GM21390 (cell line): ENCODE data around the gene ROR2.
"Not testable (repeated sequence)": the region's sequence is repeated elsewhere in the genome, so short reads cannot be mapped to it uniquely, and the experiment has no call there.

Experiments used
- ATAC-seq: cut with Tn5 transposase; IDR thresholded peaks from one replicate; pipeline ENCODE4 v1.9.1; 2021; ENCODE audit not compliant: unreplicated experiment

The ROR2 gene

GRCh38 chr9:91802391-91802790 is 147.6 kb downstream of the ROR2 start:
- no peak for ATAC-seq

- ATAC-seq: no peak
These were observed 149.5 kb downstream of the ROR2 start for GRCh38 chr9:91800473-91801030.

- no peak for ATAC-seq
These were observed 150.8 kb downstream of the ROR2 start for GRCh38 chr9:91799113-91799744.

GRCh38 chr9:91798273-91799112 is 151.5 kb downstream of the ROR2 start:
- not testable (repeated sequence) for ATAC-seq

- not testable (repeated sequence) for ATAC-seq
These were observed 152.5 kb downstream of the ROR2 start for GRCh38 chr9:91797517-91797916.

- not testable (repeated sequence) for ATAC-seq
These were observed 153.5 kb downstream of the ROR2 start for GRCh38 chr9:91796516-91796915.

- no peak for ATAC-seq
These were observed 154.3 kb downstream of the ROR2 start for GRCh38 chr9:91795598-91796241.

GRCh38 chr9:91793371-91793770 is 156.7 kb downstream of the ROR2 start:
- ATAC-seq: not testable (repeated sequence)

- no peak for ATAC-seq
These were observed 159.1 kb downstream of the ROR2 start for GRCh38 chr9:91790917-91791316.

- no peak for ATAC-seq
These were observed 160.1 kb downstream of the ROR2 start for GRCh38 chr9:91789941-91790340.

- ATAC-seq: no peak
These were observed 162.1 kb downstream of the ROR2 start for GRCh38 chr9:91787931-91788330.

- ATAC-seq: no peak
These were observed 163.7 kb downstream of the ROR2 start for GRCh38 chr9:91786132-91786896.

- ATAC-seq: no peak
These were observed 164.6 kb downstream of the ROR2 start for GRCh38 chr9:91785447-91785842.

GRCh38 chr9:91784673-91785446 is 165.2 kb downstream of the ROR2 start:
- no peak for ATAC-seq

GRCh38 chr9:91783876-91784672 is 166.0 kb downstream of the ROR2 start:
- no peak for ATAC-seq

- no peak for ATAC-seq
These were observed 166.6 kb downstream of the ROR2 start for GRCh38 chr9:91783411-91783810.

- no peak for ATAC-seq
These were observed 167.3 kb downstream of the ROR2 start for GRCh38 chr9:91782708-91783214.

GRCh38 chr9:91781906-91782305 is 168.1 kb downstream of the ROR2 start:
- ATAC-seq: no peak

- no peak for ATAC-seq
These were observed 168.9 kb downstream of the ROR2 start for GRCh38 chr9:91781116-91781515.
